Lung microvascular endothelial cell (primary cell): Measurements from ENCODE around the gene CCDC61. TPM values are rescaled to one million over a fixed set of nuclear protein-coding genes. Genes with fewer than 3 reads are reported as not detected.
A peak's percentile ranks its signal among the peaks of the same experiment; 100 is the strongest.

Source experiments
- DNase-seq, 2 donors: peaks; one replicate each; pipeline versions ENCODE4 v3.0.0 to v3.0.0-alpha.2; 2010; ENCODE audit warnings: low read depth in 2 of 2
- total RNA-seq: library from RNA; depleted of rRNA; stranded (reverse); fragments of >200 nt; gene quantifications from 2 replicates; pipeline ENCODE4 v1.2.1, GENCODE V29; 2014

CCDC61 gene
- total RNA-seq, 1 donor from 2014 or later = 6.0 TPM

DNA sequence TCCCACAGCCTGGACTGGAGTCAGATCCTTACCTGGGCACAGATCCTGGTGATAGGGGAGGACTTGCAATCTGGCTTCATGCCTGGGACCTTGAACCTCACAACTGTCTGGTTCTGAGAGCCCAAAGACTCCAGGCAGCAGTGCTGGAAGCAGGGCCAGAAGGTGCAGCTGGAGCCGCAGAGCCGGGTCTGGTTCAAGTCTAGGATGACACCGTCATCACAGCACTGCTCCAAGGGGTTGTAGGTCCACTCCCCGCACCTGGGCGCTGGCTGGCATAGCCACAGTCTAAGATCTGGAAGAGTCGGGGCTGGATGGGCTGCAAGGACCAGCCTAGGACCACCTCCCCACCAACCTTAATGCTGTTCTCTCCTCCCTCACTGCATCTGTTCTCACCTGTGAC is 44.9 kb downstream of the CCDC61 start:
- DNase-seq = no peak

- no peak for DNase-seq
These were observed 45.8 kb downstream of the CCDC61 start, which contains the start of gene IGFL4 for GRCh38 chr19:46040952-46041500. TSS of gene IGFL4 (minus strand) at chr19:46041002. CDS start at chr19:46040962, 40 bp downstream.

DNA sequence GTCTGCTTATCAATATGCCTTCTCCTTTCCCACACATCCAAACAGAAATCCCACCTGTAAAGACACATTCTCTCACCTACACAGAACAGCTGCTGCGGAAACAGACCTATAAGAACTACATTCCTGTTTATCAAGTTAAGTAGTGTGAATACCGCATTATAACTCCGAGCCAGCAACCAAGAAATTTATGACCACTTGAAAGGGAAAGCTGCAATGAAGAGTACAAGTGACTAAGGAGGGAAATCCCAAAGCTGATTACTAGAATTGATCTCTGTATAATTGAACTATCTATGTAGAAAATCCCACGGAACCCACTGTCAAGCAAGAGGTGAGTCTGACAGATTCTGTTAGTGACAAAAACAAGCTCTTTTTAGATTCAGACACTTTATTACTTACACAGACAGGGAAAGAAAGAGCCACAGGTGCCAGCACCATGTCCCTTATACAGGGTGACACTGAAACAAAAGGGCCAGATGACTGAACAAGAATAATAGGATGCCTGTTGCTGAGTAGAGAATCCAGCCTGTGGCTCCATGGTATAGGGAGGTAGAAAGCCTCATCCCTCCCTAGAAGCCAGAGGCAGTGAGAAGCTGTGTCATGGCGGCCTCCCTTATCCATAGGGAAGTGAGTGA is 47.1 kb downstream of the CCDC61 start:
- DNase-seq = no peak

DNA sequence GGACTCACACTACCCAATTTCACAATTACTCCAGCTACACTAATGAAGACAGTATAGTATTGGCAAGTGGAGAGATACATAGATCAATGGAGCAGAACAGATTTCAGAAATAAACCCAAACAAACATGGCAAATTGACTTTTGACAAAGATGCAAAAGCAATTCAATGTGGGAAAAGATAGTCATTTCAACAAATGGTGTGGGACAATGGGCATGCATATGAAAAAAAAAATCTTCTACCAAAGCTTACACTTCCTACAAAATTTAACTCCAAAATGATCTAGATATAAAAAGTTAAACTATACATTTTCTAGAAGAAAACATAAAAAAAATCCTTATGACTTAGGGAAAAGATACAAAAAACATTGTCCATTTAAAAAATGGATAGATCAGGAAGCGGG is 48.3 kb downstream of the CCDC61 start:
- DNase-seq = no peak

GRCh38 chr19:46049597-46049996 is 54.3 kb downstream of the CCDC61 start:
- DNase-seq = no peak

- DNase-seq = no peak
These were observed 57.6 kb downstream of the CCDC61 start for GRCh38 chr19:46052896-46053295.

- peak in 1 of 2 donors; percentile 65 for DNase-seq
These were observed 61.3 kb downstream of the CCDC61 start for GRCh38 chr19:46056536-46056935.

DNA sequence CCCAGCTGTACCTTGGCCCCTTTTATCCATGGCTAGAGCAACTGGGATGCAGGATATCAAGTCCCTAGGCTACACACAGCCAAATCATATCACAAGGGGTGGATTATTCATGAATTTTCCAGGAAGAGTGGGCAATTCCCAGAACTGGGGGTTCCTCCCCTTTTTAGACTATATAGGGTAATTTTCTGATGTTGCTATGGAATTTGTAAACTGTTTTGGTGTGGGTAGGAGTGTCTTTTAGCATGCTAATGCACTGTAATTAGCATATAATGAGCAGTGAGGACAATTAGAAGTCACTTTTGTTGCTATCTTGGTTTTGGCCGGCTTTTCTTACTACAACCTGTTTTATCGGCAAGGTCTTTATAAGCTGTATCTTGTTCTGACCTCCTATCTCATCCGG is 63.5 kb downstream of the CCDC61 start:
- DNase-seq = no peak

DNA sequence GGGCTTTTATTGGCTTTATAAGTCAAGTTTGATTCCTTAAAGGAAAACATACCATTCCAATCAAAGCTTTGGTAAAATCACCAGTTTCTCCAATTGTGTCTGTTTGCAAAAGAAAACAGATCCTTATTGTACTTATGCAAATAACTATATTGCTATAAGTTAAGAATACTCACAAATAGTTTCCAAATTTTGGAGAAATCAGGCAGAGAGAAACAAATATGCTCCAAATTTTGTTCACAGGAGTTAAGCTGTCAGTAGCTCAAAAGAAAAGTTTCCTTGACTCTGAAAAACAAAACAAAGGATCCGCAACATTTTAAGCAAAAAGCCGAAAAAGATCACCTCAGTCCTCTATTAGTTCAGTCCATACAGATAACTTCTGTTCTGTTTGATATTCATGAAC is 64.7 kb downstream of the CCDC61 start:
- DNase-seq = no peak

DNA sequence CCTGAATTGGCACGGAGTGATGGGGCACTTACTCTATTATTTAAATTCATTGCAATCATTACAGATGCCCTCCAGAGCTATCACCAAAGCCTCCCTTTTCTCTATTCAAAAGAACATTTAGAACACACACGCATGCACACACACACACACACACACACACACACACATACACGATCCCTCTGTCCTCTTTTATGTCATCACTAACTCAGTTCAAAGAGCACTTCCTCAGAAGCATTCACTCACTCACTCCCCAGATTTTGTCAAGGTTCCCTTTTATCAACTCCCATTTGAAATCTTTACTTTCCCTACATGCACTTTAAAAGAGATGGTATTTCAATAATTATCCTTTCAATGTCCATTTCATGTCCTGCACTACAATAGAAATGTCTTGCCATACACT is 67.9 kb downstream of the CCDC61 start:
- DNase-seq = no peak

DNA sequence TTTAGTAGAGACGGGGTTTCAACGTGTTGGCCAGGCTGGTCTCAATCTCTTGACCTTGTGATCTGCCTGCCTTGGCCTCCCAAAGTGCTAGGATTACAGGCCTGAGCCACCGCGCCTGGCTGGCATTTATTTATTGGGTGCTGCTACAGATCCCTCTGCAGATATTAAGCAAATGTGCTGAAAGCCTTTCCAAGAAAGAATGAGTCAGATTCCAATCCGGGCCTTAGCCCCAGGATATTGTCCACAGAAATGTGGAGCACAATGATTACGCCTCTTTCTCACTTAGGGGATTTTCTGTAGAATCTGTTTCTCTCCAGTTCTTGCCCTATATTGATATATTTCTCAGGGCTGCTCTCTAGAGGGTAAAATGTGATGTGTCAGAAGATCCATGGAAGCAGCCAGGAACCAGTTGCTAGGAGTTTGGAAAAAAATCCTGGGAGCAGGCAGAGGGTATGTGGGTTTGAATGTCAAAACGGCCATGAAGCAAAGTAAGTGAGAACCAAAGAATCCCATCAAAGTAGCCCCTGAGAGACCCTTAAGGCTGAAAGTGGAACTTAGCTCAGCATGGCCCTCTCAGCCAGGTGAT is 70.3 kb downstream of the CCDC61 start:
- DNase-seq = peak in 1 of 2 donors; percentile 36

- no peak for DNase-seq
These were observed 71.2 kb downstream of the CCDC61 start for GRCh38 chr19:46066471-46066870.

- DNase-seq = no peak
These were observed 72.4 kb downstream of the CCDC61 start for GRCh38 chr19:46067691-46068090.

Other genes starting within 250 kb of the CCDC61 start
- gene SIX5, start 226.2 kb upstream of the CCDC61 start, total RNA-seq = 3.3 and 5.0 TPM in 2 replicates
- gene DMPK, start 213.0 kb upstream of the CCDC61 start, total RNA-seq = 4.4 and 7.7 TPM in 2 replicates
- 11.6 and 19.4 TPM in 2 replicates for gene DMWD, start 202.6 kb upstream of the CCDC61 start, total RNA-seq
- under 0.01 TPM in 2 replicates for gene RSPH6A, start 180.2 kb upstream of the CCDC61 start, total RNA-seq
- gene SYMPK, start 132.3 kb upstream of the CCDC61 start, total RNA-seq = 18.1 and 21.4 TPM in 2 replicates
- gene FOXA3, start 131.1 kb upstream of the CCDC61 start, total RNA-seq = under 0.01 TPM in 2 replicates
- 13.1 and 20.0 TPM in 2 replicates for gene IRF2BP1, start 109.3 kb upstream of the CCDC61 start, total RNA-seq
- 0.87 and 1.2 TPM in 2 replicates for gene MYPOP, start 92.9 kb upstream of the CCDC61 start, total RNA-seq
- not detected in 2 replicates for gene NANOS2, start 80.7 kb upstream of the CCDC61 start, total RNA-seq
- 3.7 and 6.2 TPM in 2 replicates for gene NOVA2, start 21.6 kb upstream of the CCDC61 start, total RNA-seq
- not detected in 2 replicates for gene PGLYRP1, start 27.6 kb downstream of the CCDC61 start, total RNA-seq
- not detected in 2 replicates for gene IGFL4, start 45.5 kb downstream of the CCDC61 start, total RNA-seq
- not detected in 2 replicates for gene IGFL3, start 129.2 kb downstream of the CCDC61 start, total RNA-seq
- not detected in 2 replicates for gene IGFL2, start 152.8 kb downstream of the CCDC61 start, total RNA-seq
- gene IGFL1, start 234.3 kb downstream of the CCDC61 start, total RNA-seq = not detected in 2 replicates